T-cell (primary cell): ENCODE data around the gene UBR3. TPM values are rescaled to one million over a fixed set of nuclear protein-coding genes. Genes with fewer than 3 reads are reported as not detected.

Source experiments
- ATAC-seq, 4 experiments: fragments of 200-7000 bp in 3 of 4; fragments of 150-1000 bp in 1 of 4; cut with Tn5 transposase; replicated peaks in 1 of 4; 1 replicate in 3 of 4; 2 replicates in 1 of 4; pipeline ENCODE4 v1.10.0; 2021; ENCODE audit warnings: moderate library complexity in 3 of 4, mild to moderate bottlenecking in 2 of 4, moderate number of reproducible peaks in 1 of 4
- CTCF ChIA-PET, 2 donors: fragments of 300-600 bp; sonication (Branson Sonifier 250); formaldehyde crosslinking; loops; one replicate each; lab custom pipeline; 2022; ENCODE audit warnings: antibody characterized with exemption in 2 of 2; lab: Charles Lee
- POLR2A ChIA-PET, 2 donors: fragments of 300-600 bp; sonication (Branson Sonifier 250); formaldehyde crosslinking; loops; one replicate each; lab custom pipeline; 2022; ENCODE audit warnings: antibody characterized with exemption in 2 of 2; lab: Charles Lee
- DNase-seq, 35 experiments: peaks; one replicate each; pipeline versions ENCODE4 v3.0.0 to v3.0.0-alpha.2; 2013 to 2023
- H3K27ac ChIP-seq: one replicate; pipeline ENCODE4 v1.5.1; 2013; ENCODE audit warnings: low read length
- H3K27me3 ChIP-seq, 2 experiments: replicated peaks in 1 of 2; 1 replicate in 1 of 2; 2 replicates in 1 of 2; pipeline versions ENCODE4 v1.6.1 to v1.7.0; 2013; ENCODE audit warnings: low read length in 1 of 2, mixed read lengths in 1 of 2; ENCODE audit not compliant: control insufficient read depth in 2 of 2, insufficient read depth in 2 of 2; ENCODE audit errors: extremely low read depth in 1 of 2
- H3K36me3 ChIP-seq, 2 donors: 1 replicate in 1 of 2; 2 replicates in 1 of 2; pipeline versions ENCODE4 v1.6.1 to v1.7.0; 2013; ENCODE audit warnings: low read length in 1 of 2; ENCODE audit not compliant: control insufficient read depth in 2 of 2, insufficient read depth in 1 of 2; ENCODE audit errors: extremely low read depth in 1 of 2
- H3K4me1 ChIP-seq, 2 experiments: 1 replicate in 1 of 2; 2 replicates in 1 of 2; pipeline versions ENCODE4 v1.6.1 to v1.7.0; 2013; ENCODE audit warnings: low read length in 2 of 2, mixed read lengths in 1 of 2; ENCODE audit not compliant: insufficient read depth in 2 of 2, control insufficient read depth in 1 of 2; ENCODE audit errors: extremely low read depth in 1 of 2
- H3K4me3 ChIP-seq, 2 donors: 1 replicate in 1 of 2; 2 replicates in 1 of 2; pipeline versions ENCODE4 v1.5.1 to v1.7.0; 2013; ENCODE audit warnings: mild to moderate bottlenecking in 2 of 2, low read length in 1 of 2, moderate library complexity in 1 of 2; ENCODE audit not compliant: control insufficient read depth in 1 of 2; ENCODE audit errors: extremely low read depth in 1 of 2
- H3K9me3 ChIP-seq: 2 replicates; pipeline ENCODE4 v1.7.0; 2013
- H3K27ac Mint-ChIP-seq, 2 donors: one replicate each; pipeline ENCODE4 v1.8.0; 2020 to 2021; ENCODE audit warnings: mild to moderate bottlenecking in 2 of 2, mixed read lengths in 2 of 2
- H3K27me3 Mint-ChIP-seq, 2 donors: one replicate each; pipeline ENCODE4 v1.8.0; 2021 to 2022; ENCODE audit warnings: mixed read lengths in 2 of 2
- H3K36me3 Mint-ChIP-seq: one replicate; pipeline ENCODE4 v1.8.0; 2021; ENCODE audit warnings: mixed read lengths
- H3K4me1 Mint-ChIP-seq, 3 donors: one replicate each; pipeline ENCODE4 v1.8.0; 2020 to 2022; ENCODE audit warnings: mixed read lengths in 3 of 3, mild to moderate bottlenecking in 1 of 3
- H3K4me3 Mint-ChIP-seq, 3 donors: one replicate each; pipeline ENCODE4 v1.8.0; 2020 to 2022; ENCODE audit warnings: mild to moderate bottlenecking in 3 of 3, mixed read lengths in 3 of 3, moderate library complexity in 3 of 3
- H3K9me3 Mint-ChIP-seq, 3 donors: one replicate each; pipeline ENCODE4 v1.8.0; 2020 to 2022; ENCODE audit warnings: mixed read lengths in 3 of 3
- WGBS: methylation state at CpG from one replicate; pipeline ENCODE4 v1.1.5; 2013; ENCODE audit warnings: missing lambda C conversion rate; ENCODE audit not compliant: insufficient coverage; 5-methylcytosine and 5-hydroxymethylcytosine counted together
- total RNA-seq, 35 experiments: library from RNA in 6 of 35; stranded (reverse) in 6 of 35; fragments of 120-200 nt in 1 of 35; gene quantifications; one replicate each; pipeline versions ENCODE4 v1.2.1 to v1.2.4 and lab custom pipeline; 2013 to 2026

UBR3 gene
- total RNA-seq, 5 donors from 2014 or later (not counting 1 experiment from before 2014, with no cell fraction given), result 28.6 to 49.9 (median 31.3) TPM

DNA sequence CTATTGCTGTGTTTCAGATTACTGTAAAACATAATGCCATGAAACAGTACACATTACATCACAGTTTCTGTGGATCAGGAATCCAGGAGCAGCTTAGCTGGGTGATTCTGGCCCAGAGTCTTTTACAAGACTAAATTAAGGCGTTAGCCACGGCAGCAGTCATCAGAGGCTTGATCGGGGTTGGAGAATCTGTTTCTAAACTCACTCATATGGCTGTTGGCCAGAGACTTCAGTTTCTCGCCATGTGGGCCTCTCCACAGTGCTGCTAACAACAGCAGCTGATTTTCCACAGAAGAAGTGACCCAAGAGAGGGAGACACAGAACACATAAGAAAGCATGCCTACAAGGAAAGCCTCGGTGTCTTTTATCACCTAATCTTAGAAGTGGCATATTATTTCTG is 261.5 kb downstream of the UBR3 start:
- Histone ChIP-seq H3K27me3 (no peaks in the 10 kb centered on the region), H3K36me3 (no peaks in the 10 kb centered on the region), H3K9me3 (no peaks in the 10 kb centered on the region), H3K27ac (no peak overlapping the region), H3K4me3 (no peak overlapping the region), H3K4me1 (peaks cover 0 to 6% of the 10 kb centered on the region in 2 experiments)
- ChIA-PET CTCF (no interaction called here), POLR2A (no interaction called here)
- no peaks in the 10 kb centered on the region for H3K36me3 Mint-ChIP-seq
- H3K4me3 Mint-ChIP-seq, result no peak overlapping the region
- DNase-seq (no peak), ATAC-seq (no peak)
- H3K27me3 Mint-ChIP-seq, result no peaks in the 10 kb centered on the region
- whole genome bisulfite sequencing, result 94% methylated on average over 4 of the region's 5 CpGs
- no peak overlapping the region for H3K27ac Mint-ChIP-seq
- H3K4me1 Mint-ChIP-seq, result no peaks in the 10 kb centered on the region
- peaks cover 8 to 33% (median 13%) of the 10 kb centered on the region in 3 donors for H3K9me3 Mint-ChIP-seq

DNA sequence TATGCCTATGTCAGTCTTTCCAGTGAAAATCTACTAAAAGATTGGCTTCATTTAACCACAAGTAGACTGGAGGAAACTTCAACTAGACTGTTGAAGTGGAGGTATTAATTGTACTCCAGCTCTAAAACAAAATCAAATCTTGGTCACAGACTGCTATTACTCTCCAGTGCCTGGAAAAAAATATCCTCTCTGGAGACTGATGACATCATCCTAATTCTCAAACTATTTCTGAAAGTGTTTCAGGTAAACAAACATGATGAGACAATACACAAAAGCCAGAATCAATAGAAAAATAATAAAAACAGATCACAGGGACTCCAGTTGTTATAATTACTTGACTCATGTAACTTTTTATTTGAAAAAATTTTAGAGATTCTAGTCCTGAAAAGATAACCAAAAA is 263.0 kb downstream of the UBR3 start:
- no peak overlapping the region for H3K27ac ChIP-seq
- Mint-ChIP-seq H3K9me3 (peaks cover 8 to 33% (median 13%) of the 10 kb centered on the region in 3 donors), H3K4me3 (no peak overlapping the region), H3K27me3 (no peaks in the 10 kb centered on the region), H3K4me1 (no peaks in the 10 kb centered on the region), H3K27ac (no peak overlapping the region), H3K36me3 (no peaks in the 10 kb centered on the region)
- H3K36me3 ChIP-seq, result no peaks in the 10 kb centered on the region
- ChIA-PET CTCF (no interaction called here), POLR2A (no interaction called here)
- H3K4me3 ChIP-seq, result no peak overlapping the region
- H3K27me3 ChIP-seq, result no peaks in the 10 kb centered on the region
- ATAC-seq, result no peak
- no peaks in the 10 kb centered on the region for H3K4me1 ChIP-seq
- no peak for DNase-seq
- no peaks in the 10 kb centered on the region for H3K9me3 ChIP-seq

DNA sequence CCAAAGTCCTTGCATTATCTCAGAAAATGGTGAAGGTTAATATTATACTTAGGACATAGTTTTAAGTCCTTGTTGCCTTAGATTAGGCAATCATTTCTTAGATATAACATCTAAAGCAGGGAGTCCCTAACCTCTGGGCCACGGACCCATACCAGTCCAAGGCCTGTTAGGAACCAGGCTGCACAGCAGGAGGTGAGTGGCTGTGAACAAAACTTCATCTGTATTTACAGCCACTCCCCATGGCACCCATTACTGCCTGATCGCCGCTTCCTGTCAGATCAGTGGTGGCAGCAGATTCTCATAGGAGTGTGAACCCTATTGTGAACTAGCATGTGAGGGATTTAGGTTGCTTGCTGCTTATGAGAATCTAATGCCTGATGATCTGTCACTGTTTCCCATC is 264.2 kb downstream of the UBR3 start:
- H3K4me1 Mint-ChIP-seq, result no peaks in the 10 kb centered on the region
- H3K27me3 Mint-ChIP-seq, result no peaks in the 10 kb centered on the region
- Histone ChIP-seq H3K4me1 (no peaks in the 10 kb centered on the region), H3K9me3 (no peaks in the 10 kb centered on the region), H3K27me3 (no peaks in the 10 kb centered on the region), H3K36me3 (no peaks in the 10 kb centered on the region), H3K27ac (no peak overlapping the region), H3K4me3 (no peak overlapping the region)
- H3K36me3 Mint-ChIP-seq, result no peaks in the 10 kb centered on the region
- no peak for ATAC-seq
- H3K4me3 Mint-ChIP-seq, result no peak overlapping the region
- peaks cover 8 to 33% (median 13%) of the 10 kb centered on the region in 3 donors for H3K9me3 Mint-ChIP-seq
- DNase-seq, result no peak
- ChIA-PET CTCF (no interaction called here), POLR2A (no interaction called here)
- no CpG with 5 or more reads among the region's 3 CpGs for WGBS
- H3K27ac Mint-ChIP-seq, result no peak overlapping the region

DNA sequence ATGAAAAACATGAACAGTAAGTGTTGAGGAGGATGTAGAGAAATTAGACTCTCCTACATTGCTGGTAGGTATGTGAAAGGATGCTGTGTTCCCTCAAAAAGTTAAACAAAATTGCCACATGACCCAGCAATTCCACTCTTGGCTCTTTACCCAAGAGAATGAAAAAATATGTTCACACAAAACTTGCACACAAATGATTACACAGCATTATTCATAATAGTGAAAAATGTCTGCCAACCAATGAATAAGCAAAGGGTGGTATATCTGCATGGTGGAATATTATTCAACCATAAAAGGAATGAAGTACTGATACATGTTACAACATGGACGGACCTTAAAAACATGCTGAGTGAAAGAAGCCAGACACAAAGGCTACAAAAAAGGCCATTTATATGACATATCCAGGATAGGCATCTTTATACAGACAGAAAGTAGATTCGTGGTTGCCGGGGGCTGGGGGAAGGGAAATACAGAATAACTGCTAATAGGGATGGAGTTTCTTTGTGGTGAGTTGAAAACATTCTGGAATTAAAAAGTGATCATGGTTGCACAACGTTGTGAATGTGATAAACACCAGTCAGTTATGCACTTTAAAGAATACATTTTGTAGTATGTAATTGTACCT is 265.3 kb downstream of the UBR3 start:
- no peak overlapping the region for H3K27ac ChIP-seq
- CTCF ChIA-PET, result no interaction called here
- no peak overlapping the region for H3K4me3 ChIP-seq
- H3K9me3 Mint-ChIP-seq, result peaks cover 8 to 33% (median 13%) of the 10 kb centered on the region in 3 donors
- no peaks in the 10 kb centered on the region for H3K27me3 ChIP-seq
- DNase-seq, result no peak
- no peaks in the 10 kb centered on the region for H3K4me1 Mint-ChIP-seq
- no peaks in the 10 kb centered on the region for H3K36me3 ChIP-seq
- no peaks in the 10 kb centered on the region for H3K27me3 Mint-ChIP-seq
- H3K36me3 Mint-ChIP-seq, result no peaks in the 10 kb centered on the region
- H3K4me3 Mint-ChIP-seq, result no peak overlapping the region
- no peak overlapping the region for H3K27ac Mint-ChIP-seq
- WGBS, result no CpG with 5 or more reads among the region's 4 CpGs
- no peak for ATAC-seq
- POLR2A ChIA-PET, result no interaction called here
- no peaks in the 10 kb centered on the region for H3K4me1 ChIP-seq
- no peaks in the 10 kb centered on the region for H3K9me3 ChIP-seq

DNA sequence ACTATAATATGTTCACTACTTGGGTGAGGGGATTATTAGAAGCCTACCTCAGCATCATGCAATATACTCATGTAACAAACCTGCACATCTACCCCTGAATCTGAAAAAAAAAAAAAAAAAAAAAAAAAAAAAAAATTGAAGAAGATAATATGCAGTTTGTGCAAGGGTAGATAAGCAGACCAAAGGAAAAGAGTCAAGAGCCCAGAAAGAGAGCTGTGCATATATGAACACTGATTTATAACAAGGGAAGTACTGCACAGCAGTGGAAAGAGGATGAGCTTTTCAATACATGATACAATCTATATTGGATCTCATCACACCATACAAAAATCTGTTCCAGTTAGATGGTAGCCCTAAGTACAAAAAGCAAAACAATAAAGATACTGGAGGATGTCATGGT is 268.1 kb downstream of the UBR3 start:
- DNase-seq (no peak), ATAC-seq (no peak)
- Mint-ChIP-seq H3K36me3 (no peaks in the 10 kb centered on the region), H3K4me1 (no peaks in the 10 kb centered on the region), H3K27ac (no peak overlapping the region), H3K27me3 (no peaks in the 10 kb centered on the region), H3K9me3 (peaks cover 7 to 27% (median 13%) of the 10 kb centered on the region in 3 donors), H3K4me3 (no peak overlapping the region)
- POLR2A ChIA-PET, result no interaction called here
- no peaks in the 10 kb centered on the region for H3K27me3 ChIP-seq
- no peaks in the 10 kb centered on the region for H3K36me3 ChIP-seq
- H3K9me3 ChIP-seq, result no peaks in the 10 kb centered on the region
- H3K27ac ChIP-seq, result no peak overlapping the region
- no peaks in the 10 kb centered on the region for H3K4me1 ChIP-seq
- no peak overlapping the region for H3K4me3 ChIP-seq
- CTCF ChIA-PET, result no interaction called here

DNA sequence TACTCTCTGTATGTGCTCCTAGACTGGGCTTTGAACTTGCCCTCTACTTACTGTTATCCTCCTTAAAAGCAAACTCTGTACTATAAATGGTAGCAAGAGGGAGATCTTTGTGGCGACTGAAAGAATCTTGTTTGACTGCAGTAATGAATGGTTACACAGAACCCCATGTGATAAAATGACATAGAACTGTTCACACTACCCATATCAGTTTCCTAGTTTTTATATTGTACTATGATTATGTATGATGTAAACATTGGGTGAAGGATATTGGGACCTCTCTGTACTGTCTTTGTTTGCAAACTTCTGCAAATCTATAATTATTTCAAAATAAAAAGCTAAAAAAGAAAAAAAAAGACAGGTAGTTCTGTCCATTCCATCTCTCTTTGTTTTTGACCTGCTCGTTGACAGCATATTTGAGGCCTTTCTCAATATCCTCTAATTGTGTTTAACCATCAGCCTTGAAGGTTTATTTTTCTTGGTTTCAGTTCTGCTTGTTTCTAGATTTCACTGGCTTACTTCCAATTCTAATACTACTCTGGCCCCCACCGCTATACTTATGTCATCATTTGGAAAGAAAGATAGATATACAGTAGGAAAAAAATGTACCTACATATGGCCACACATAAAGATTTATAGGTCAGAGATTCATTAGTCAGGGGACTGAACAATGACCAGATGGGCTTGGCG is 271.5 kb downstream of the UBR3 start:
- H3K4me3 Mint-ChIP-seq, result no peak overlapping the region
- no peaks in the 10 kb centered on the region for H3K27me3 ChIP-seq
- no peak for ATAC-seq
- H3K27ac Mint-ChIP-seq, result no peak overlapping the region
- H3K9me3 Mint-ChIP-seq, result no peaks in the 10 kb centered on the region
- no peak for DNase-seq
- H3K27me3 Mint-ChIP-seq, result peaks cover 0 to under 1% of the 10 kb centered on the region in 2 donors
- ChIA-PET CTCF (no interaction called here), POLR2A (no interaction called here)
- H3K36me3 ChIP-seq, result no peaks in the 10 kb centered on the region
- no peak overlapping the region for H3K4me3 ChIP-seq
- no CpG with 5 or more reads among the region's 4 CpGs for WGBS
- no peaks in the 10 kb centered on the region for H3K36me3 Mint-ChIP-seq
- H3K27ac ChIP-seq, result no peak overlapping the region
- no peaks in the 10 kb centered on the region for H3K4me1 ChIP-seq
- H3K9me3 ChIP-seq, result no peaks in the 10 kb centered on the region
- no peaks in the 10 kb centered on the region for H3K4me1 Mint-ChIP-seq
